Neuron (in vitro differentiated cells): ENCODE data around the gene PAX8.
A peak's percentile ranks its signal among the peaks of the same experiment; 100 is the strongest.

Experiments used
- H2AFZ ChIP-seq: one replicate; pipeline ENCODE4 v1.6.1; 2013; ENCODE audit warnings: low read depth, mild to moderate bottlenecking, inconsistent platforms, low read length, moderate library complexity
- H3K27me3 ChIP-seq: one replicate; pipeline ENCODE4 v1.6.1; 2013; ENCODE audit warnings: low read length; ENCODE audit not compliant: insufficient read depth
- H3K36me3 ChIP-seq: one replicate; pipeline ENCODE4 v1.6.1; 2013; ENCODE audit warnings: low read length; ENCODE audit not compliant: insufficient read depth
- H3K4me1 ChIP-seq: one replicate; pipeline ENCODE4 v1.6.1; 2013; ENCODE audit warnings: low read length; ENCODE audit not compliant: insufficient read depth
- H3K4me3 ChIP-seq: 2 replicates; pipeline ENCODE4 v1.5.1; 2013; ENCODE audit warnings: mild to moderate bottlenecking, low read length, moderate library complexity
- H3K9me3 ChIP-seq: one replicate; pipeline ENCODE4 v1.6.1; 2013; ENCODE audit warnings: low read length

Gene PAX8

GRCh38 chr2:113203217-113203530 is 75.5 kb downstream of the PAX8 start:
- H3K9me3 ChIP-seq, result no peaks in the 10 kb centered on the region
- no peak overlapping the region for H2AFZ ChIP-seq
- peaks cover 12% of the 10 kb centered on the region for H3K4me1 ChIP-seq

GRCh38 chr2:113202305-113203216 is 76.2 kb downstream of the PAX8 start:
- Histone ChIP-seq H3K27me3 (peaks cover 4% of the 10 kb centered on the region), H3K9me3 (no peaks in the 10 kb centered on the region), H3K4me1 (peaks cover 12% of the 10 kb centered on the region), H3K36me3 (no peaks in the 10 kb centered on the region), H3K4me3 (no peak overlapping the region), H2AFZ (no peak overlapping the region)

More at GRCh38 chr2:113203217-113203530, 75.5 kb downstream of the PAX8 start:
- Histone ChIP-seq H3K36me3 (no peaks in the 10 kb centered on the region), H3K4me3 (no peak overlapping the region), H3K27me3 (no peaks in the 10 kb centered on the region)

DNA sequence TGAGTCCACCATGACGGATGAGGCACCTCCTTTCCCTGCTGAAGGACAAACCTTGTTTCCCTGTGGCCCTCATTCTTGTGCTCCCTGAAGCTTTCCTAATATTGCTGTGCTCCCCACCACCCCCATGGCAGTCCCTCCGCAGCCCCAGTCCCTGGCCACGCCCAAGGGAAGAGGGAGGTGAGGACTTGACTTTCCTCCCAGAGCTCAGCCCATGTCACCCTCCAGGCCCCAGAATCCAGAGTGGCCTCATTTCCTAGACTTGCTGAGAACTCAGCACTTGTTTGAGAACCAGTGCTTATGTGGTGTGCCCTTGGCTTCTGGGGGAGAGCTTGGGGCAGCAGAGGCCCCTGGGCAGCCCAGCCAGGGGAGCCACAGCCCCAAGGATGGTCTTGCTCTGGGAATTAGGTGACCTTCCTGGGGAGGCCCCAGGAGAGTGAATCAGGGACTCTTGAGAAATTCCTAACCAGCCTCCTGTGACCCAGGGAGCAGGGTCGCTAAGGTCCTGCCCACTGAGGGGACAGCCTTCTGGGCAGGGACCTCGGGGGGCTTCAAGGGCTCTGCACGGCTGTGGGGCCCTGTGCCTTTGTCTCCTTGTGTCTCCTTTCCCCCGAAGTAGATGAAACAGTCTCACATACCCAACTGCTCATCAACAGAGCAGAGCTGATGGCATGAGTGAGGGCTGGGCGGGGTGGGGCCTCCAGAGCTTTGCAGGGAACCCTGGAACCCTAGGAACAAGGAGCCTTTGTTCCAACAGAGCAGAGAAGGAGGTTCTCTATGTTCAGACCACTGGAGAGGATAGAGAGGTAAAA is 77.0 kb downstream of the PAX8 start:
- H2AFZ ChIP-seq, result no peak overlapping the region
- H3K36me3 ChIP-seq, result no peaks in the 10 kb centered on the region
- H3K9me3 ChIP-seq, result no peaks in the 10 kb centered on the region
- H3K4me1 ChIP-seq, result peaks cover 12% of the 10 kb centered on the region
- peaks cover 10% of the 10 kb centered on the region for H3K27me3 ChIP-seq
- no peak overlapping the region for H3K4me3 ChIP-seq

GRCh38 chr2:113200736-113201490 is 77.8 kb downstream of the PAX8 start:
- no peaks in the 10 kb centered on the region for H3K9me3 ChIP-seq
- H3K4me1 ChIP-seq, result peaks cover 12% of the 10 kb centered on the region
- H3K4me3 ChIP-seq, result no peak overlapping the region
- H3K27me3 ChIP-seq, result peaks cover 10% of the 10 kb centered on the region
- H3K36me3 ChIP-seq, result no peaks in the 10 kb centered on the region
- no peak overlapping the region for H2AFZ ChIP-seq

DNA sequence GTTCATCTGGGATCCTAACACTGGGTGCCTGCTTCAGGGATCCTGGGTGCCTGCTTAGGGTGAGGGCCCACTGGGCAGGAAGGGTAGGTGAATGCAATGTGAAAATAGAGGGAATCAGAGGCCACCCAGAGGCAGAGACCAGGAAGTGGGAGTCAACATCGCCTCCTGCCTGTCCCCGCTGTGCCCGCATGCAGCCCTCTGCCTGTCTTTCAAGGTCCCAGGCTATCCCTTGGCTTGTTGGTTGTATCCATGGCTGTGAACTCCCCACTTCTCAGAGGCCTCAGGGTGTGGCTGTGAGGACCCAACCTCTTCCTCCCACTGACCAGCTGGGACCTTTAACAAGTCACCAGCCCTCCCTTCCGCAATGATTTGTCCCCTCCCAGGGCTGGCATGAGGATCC is 78.5 kb downstream of the PAX8 start:
- H3K4me1 ChIP-seq, result peaks cover 12% of the 10 kb centered on the region
- no peak overlapping the region for H2AFZ ChIP-seq
- H3K4me3 ChIP-seq, result no peak overlapping the region
- H3K27me3 ChIP-seq, result peaks cover 10% of the 10 kb centered on the region
- H3K9me3 ChIP-seq, result no peaks in the 10 kb centered on the region
- no peaks in the 10 kb centered on the region for H3K36me3 ChIP-seq

DNA sequence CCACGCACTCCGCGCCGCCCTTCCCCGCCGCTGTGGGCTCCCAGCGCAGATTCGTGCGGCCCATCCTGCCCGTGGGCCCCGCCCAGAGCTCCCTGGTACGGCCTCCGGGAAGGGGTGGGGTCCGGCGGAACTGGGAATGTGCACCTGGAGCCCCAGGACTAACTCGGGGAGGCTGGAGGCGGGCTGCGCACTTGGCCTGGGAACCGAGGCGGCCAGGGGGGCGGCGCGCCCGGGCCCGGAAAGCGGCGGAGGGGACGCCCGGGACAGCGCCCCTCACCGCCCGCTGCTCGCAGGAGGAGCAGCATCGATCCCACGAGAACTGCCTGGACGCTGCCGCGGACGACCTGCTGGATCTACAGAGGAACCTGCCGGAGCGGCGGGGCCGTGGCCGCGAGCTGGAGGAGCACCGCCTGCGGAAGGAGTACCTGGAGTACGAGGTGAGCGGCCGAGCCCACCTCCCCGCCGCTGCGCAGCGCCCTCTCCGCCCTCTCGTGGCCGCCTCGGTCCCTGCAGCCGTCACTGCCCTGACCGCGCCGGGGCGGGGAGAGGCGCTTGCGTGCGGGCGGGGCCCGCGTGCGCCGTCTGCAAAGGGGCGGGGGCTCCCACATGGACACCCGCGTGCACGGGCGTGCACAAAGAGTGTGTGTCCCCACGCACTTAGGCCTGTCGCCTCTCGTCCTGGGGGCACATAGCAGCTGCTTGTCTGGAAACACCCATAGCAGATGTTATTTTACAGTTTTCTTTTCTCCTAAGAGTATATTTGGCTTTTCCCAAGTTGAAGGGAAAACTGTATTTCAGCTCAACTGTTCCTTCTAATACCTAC is 79.7 kb downstream of the PAX8 start:
- Histone ChIP-seq H3K27me3 (peaks cover 10% of the 10 kb centered on the region), H3K36me3 (no peaks in the 10 kb centered on the region), H2AFZ (peak overlapping the region; percentile 100), H3K9me3 (no peaks in the 10 kb centered on the region), H3K4me3 (peak overlapping the region; percentile 64), H3K4me1 (peaks cover 12% of the 10 kb centered on the region)

DNA sequence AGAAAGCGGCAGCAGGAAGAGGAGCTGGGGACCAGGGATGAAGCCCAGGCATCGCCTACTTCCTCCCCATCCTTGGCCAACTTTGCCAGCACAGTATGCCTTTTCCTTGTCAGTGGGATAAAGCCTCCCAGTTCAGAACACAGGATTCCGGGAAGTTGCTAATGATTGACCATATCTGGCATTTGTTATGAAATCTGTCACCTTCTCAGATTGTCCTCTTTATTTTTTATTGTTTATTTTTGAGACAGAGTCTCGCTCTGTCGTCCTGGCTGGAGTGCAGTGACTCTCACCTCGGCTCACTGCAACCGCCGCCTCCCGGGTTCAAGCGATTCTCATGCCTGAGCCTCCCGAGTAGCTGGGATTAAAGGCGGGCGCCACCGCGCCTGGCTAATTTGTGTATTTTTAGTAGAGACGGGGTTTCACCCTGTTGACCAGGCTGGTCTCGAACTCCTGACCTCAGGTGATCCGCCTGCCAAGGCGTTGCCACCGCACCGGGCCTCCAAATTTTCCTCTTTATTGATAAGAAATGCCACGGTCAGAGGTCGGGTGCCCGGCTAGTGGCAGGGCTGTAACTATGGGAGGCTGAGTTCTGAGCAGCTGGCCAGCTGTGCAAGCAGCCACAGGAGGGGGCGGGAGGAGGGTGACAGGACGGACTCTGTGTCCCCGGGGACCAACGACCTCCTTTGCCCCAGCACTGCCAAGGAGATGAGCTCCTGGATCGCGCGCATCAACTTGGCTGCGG is 80.5 kb downstream of the PAX8 start:
- no peaks in the 10 kb centered on the region for H3K36me3 ChIP-seq

DNA sequence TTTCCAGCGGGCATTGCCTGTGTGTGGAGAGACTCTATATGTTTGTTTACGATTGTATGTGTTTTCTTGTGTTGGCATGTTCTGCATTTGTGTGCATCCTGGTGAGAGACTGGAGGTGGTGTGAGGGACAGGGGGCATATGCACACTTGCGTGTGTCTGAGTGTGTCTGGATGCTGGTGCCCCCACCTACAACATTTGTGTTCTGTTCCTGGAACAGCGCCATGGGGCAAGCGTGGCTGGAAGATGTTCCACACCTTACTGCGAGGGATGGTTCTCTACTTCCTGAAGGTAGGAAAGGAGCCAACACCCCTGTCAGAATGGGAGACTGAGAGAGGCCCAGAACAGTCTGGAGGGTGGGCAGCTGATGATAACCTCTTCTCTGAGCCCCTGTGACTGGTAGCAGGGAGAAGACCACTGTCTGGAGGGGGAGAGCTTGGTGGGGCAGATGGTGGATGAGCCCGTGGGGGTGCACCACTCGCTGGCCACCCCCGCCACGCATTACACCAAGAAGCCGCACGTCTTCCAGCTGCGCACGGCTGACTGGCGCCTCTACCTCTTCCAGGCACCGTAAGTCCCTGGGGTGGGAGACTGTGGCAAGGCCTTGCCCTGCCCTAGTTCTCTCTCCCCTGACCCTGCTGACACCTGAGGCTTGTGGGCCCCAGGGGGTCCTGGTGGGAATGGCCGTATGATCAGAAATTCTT is 81.2 kb downstream of the PAX8 start:
- Histone ChIP-seq H3K36me3 (no peaks in the 10 kb centered on the region), H3K4me1 (peaks cover 9% of the 10 kb centered on the region), H2AFZ (no peak overlapping the region), H3K9me3 (no peaks in the 10 kb centered on the region), H3K27me3 (peaks cover 10% of the 10 kb centered on the region), H3K4me3 (no peak overlapping the region)

More for the DNA sequence above, 80.5 kb downstream of the PAX8 start:
- peak overlapping the region; percentile 64 for H3K4me3 ChIP-seq
- peaks cover 12% of the 10 kb centered on the region for H3K4me1 ChIP-seq
- peaks cover 10% of the 10 kb centered on the region for H3K27me3 ChIP-seq
- H2AFZ ChIP-seq, result peak overlapping the region; percentile 100
- H3K9me3 ChIP-seq, result no peaks in the 10 kb centered on the region

DNA sequence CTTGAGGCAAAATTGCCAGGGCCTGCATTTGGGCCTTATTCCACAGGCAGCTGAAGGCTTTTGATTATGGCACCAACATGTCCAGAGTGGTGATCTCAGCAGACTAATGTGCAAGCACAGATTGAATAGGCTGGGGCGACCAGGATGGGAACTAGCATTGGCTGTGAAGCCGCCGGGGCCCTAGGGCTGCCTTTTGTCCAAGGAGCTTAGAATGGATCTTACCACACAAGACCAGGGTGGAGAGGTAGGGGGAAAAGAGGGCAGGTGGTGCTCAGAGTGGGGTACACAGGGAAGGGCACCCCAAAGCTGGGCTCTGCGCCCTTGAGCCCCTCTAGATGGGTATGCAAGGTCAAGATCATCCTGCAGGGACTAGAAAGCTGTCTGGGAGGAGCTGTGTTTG is 81.9 kb downstream of the PAX8 start:
- Histone ChIP-seq H3K9me3 (no peaks in the 10 kb centered on the region), H3K36me3 (no peaks in the 10 kb centered on the region), H3K27me3 (peaks cover 10% of the 10 kb centered on the region)

DNA sequence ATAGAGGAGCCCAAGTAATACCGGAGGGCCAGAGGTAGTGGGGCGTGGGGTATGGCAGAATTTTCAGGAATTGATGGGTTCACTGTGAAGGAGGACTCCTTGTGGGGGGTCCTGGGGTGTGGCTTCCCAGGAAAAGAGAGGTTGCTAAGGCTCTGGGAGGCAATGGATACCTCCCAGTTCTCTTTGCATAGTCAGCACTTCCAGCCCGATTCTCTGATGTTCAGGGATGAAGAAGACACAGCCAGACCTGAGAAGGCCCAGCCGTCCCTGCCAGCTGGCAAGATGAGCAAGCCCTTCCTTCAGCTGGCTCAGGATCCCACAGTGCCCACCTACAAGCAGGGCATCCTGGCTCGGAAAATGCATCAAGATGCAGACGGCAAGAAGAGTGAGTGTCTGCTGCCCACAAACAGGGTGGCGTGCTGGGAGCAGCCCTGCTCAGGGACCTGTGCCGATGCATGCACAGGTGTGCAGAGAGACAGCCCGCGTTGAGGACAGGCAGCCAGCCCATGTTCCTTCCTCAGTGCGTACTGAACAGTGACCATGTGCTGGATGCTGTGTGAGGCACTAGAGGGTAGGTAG is 82.7 kb downstream of the PAX8 start:
- Histone ChIP-seq H3K27me3 (peaks cover 10% of the 10 kb centered on the region), H3K36me3 (no peaks in the 10 kb centered on the region), H3K9me3 (no peaks in the 10 kb centered on the region), H2AFZ (no peak overlapping the region), H3K4me1 (peaks cover 6% of the 10 kb centered on the region), H3K4me3 (no peak overlapping the region)

More for the DNA sequence above, 81.9 kb downstream of the PAX8 start:
- Histone ChIP-seq H3K4me1 (peaks cover 6% of the 10 kb centered on the region), H2AFZ (no peak overlapping the region), H3K4me3 (no peak overlapping the region)

DNA sequence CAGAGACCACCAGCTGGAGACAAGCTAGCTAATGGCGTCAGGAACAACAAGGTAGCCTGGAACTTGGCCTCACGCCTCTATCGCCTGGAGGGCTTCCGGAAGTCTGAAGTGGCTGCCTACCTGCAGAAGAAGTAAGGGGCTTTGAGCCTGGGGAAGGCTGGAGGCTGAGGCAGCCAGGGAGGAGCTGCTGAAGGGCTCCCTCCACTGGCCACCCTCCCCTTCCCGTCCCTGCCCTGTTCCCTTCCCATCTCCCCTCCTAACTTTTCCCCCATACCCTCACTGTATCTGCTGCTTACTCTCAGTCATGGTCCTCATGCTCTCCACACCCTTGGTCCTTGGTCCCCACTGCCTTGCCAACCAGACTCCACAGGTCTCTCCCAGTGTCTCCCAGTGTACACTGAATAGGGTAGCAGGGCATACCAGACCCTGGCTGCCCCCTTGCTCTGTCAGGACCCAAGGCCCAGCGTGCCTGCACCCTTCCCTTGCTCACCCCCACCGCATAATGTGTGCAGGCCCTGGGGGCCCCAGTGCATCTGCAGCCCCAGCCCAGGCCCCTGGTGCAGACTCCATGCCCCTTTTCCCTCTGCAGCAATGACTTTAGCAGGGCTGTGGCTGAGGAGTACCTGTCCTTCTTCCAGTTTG is 86.1 kb downstream of the PAX8 start:
- Histone ChIP-seq H3K4me1 (no peaks in the 10 kb centered on the region), H2AFZ (no peak overlapping the region), H3K36me3 (no peaks in the 10 kb centered on the region), H3K4me3 (no peak overlapping the region), H3K27me3 (peaks cover 6% of the 10 kb centered on the region), H3K9me3 (no peaks in the 10 kb centered on the region)
